HG03469 (cell line): ENCODE data around the gene ARNT2.

Source experiments
- ATAC-seq: cut with Tn5 transposase; IDR thresholded peaks from one replicate; pipeline ENCODE4 v1.9.1; 2021; ENCODE audit warnings: mild to moderate bottlenecking, moderate library complexity, moderate number of reproducible peaks; ENCODE audit not compliant: unreplicated experiment

The ARNT2 gene

GRCh38 chr15:80405970-80406369 lies 1.8 kb downstream of the ARNT2 start:
- no peak for ATAC-seq

GRCh38 chr15:80411788-80412288 lies 7.7 kb downstream of the ARNT2 start:
- ATAC-seq = no peak

GRCh38 chr15:80414546-80415357 lies 10.6 kb downstream of the ARNT2 start:
- no peak for ATAC-seq

GRCh38 chr15:80415358-80415670 lies 11.1 kb downstream of the ARNT2 start:
- no peak for ATAC-seq

- no peak for ATAC-seq
Observed at GRCh38 chr15:80416702-80417101, 12.5 kb downstream of the ARNT2 start.

- ATAC-seq = no peak
Observed at GRCh38 chr15:80418892-80419537, 14.8 kb downstream of the ARNT2 start.

GRCh38 chr15:80419546-80419945 lies 15.4 kb downstream of the ARNT2 start:
- ATAC-seq = no peak

- no peak for ATAC-seq
Observed at GRCh38 chr15:80420658-80421057, 16.5 kb downstream of the ARNT2 start.

- ATAC-seq = no peak
Observed at GRCh38 chr15:80423215-80423614, 19.0 kb downstream of the ARNT2 start.

- no peak for ATAC-seq
Observed at GRCh38 chr15:80424381-80424780, 20.2 kb downstream of the ARNT2 start.

- no peak for ATAC-seq
Observed at GRCh38 chr15:80426316-80426715, 22.1 kb downstream of the ARNT2 start.

- ATAC-seq = no peak
Observed at GRCh38 chr15:80429964-80430363, 25.8 kb downstream of the ARNT2 start.

- ATAC-seq = no peak
Observed at GRCh38 chr15:80431635-80432344, 27.6 kb downstream of the ARNT2 start.

- no peak for ATAC-seq
Observed at GRCh38 chr15:80432345-80432702, 28.1 kb downstream of the ARNT2 start.

- ATAC-seq = no peak
Observed at GRCh38 chr15:80433836-80434235, 29.7 kb downstream of the ARNT2 start.

GRCh38 chr15:80434926-80435720 lies 30.9 kb downstream of the ARNT2 start:
- ATAC-seq = no peak

GRCh38 chr15:80436511-80437307 lies 32.5 kb downstream of the ARNT2 start:
- ATAC-seq = no peak

- ATAC-seq = no peak
Observed at GRCh38 chr15:80437334-80437891, 33.2 kb downstream of the ARNT2 start.

- ATAC-seq = no peak
Observed at GRCh38 chr15:80439140-80439539, 35.0 kb downstream of the ARNT2 start.

GRCh38 chr15:80440024-80440423 lies 35.8 kb downstream of the ARNT2 start:
- no peak for ATAC-seq
